Prostate gland (tissue), 2 donors: ENCODE measurements around the gene ATXN1. TPM values are rescaled to one million over a fixed set of nuclear protein-coding genes. Genes with fewer than 3 reads are reported as not detected.
"Not testable (repeated sequence)": the region's sequence is repeated elsewhere in the genome, so short reads cannot be mapped to it uniquely, and the experiment has no call there.

Source experiments
- DNase-seq: peaks from one replicate; pipeline ENCODE4 v3.0.0-alpha.2; 2019; ENCODE audit warnings: low spot score
- H3K27ac ChIP-seq, 2 donors: fragments of 200-600 bp; sonication (generic); 2 replicates each; pipeline ENCODE4 v1.5.1; 2017 to 2019
- H3K27me3 ChIP-seq: fragments of 200-600 bp; sonication (generic); replicated peaks from 2 replicates; pipeline ENCODE4 v1.5.1; 2019; ENCODE audit not compliant: insufficient read depth
- H3K36me3 ChIP-seq, 2 donors: fragments of 200-600 bp; sonication (generic); 1 replicate in 1 of 2; 2 replicates in 1 of 2; pipeline versions ENCODE4 v1.5.1 to v1.8.1; 2017 to 2019
- H3K4me1 ChIP-seq: fragments of 200-600 bp; sonication (generic); replicated peaks from 2 replicates; pipeline ENCODE4 v1.5.1; 2019
- H3K4me3 ChIP-seq, 2 donors: fragments of 200-600 bp; sonication (generic); 2 replicates each; pipeline ENCODE4 v1.5.1; 2017 to 2019
- H3K9me3 ChIP-seq: fragments of 200-600 bp; sonication (generic); 2 replicates; pipeline ENCODE4 v1.5.1; 2017
- POLR2A ChIP-seq: fragments of 450-650 bp; IDR thresholded peaks from one replicate; pipeline ENCODE4 v1.6.1; 2016; ENCODE audit warnings: antibody characterized with exemption, mild to moderate bottlenecking
- POLR2AphosphoS5 ChIP-seq: sonication (generic); formaldehyde crosslinking; IDR thresholded peaks from one replicate; pipeline ENCODE4 v1.6.1; 2017; ENCODE audit warnings: antibody characterized with exemption
- WGBS: methylation state at CpG from one replicate; pipeline ENCODE4 v1.1.5; 2018; 5-methylcytosine and 5-hydroxymethylcytosine counted together
- intact Hi-C: fragments of 100-400 bp; cut with DNase I; formaldehyde crosslinking; loops from one replicate; pipeline ENCODE4 v1.14.2; 2022
- total RNA-seq, 2 donors: library from RNA; depleted of rRNA; stranded (reverse); fragments of >200 nt; gene quantifications; one replicate each; pipeline ENCODE4 v1.1.0, GENCODE V29; 2016
- TF ChIP-seq, protein P1 (sequence below), 4 experiments: fragments of 200-600 bp in 2 of 4; fragments of 450-650 bp in 2 of 4; sonication (generic) in 2 of 4; IDR thresholded peaks; 1 replicate in 3 of 4; 2 replicates in 1 of 4; pipeline ENCODE4 v1.5.1; 2016 to 2019; ENCODE audit warnings: antibody characterized with exemption in 4 of 4, mild to moderate bottlenecking in 2 of 4, moderate library complexity in 2 of 4

Gene ATXN1
- total RNA-seq, 2 donors from 2014 or later: 28.5 to 89.0 TPM

DNA sequence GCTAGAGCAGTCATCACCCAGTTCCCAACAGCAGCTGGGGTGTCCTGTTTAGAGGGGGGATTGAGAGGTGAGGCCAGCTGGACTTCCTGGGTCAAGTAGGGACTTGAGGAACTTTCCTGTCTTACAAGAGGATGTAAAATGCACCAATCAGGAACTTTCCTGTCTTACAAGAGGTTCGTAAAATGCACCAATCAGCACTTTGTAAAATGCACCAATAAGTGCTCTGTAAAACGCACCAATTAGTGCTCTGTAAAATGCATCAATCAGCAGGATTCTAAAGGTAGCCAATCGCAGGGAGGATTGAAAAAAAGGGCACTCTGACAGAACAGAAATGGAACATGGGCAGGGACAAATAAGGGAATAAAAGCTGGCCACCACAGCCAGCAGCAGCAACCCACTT, 297.2 kb downstream of the ATXN1 start:
- Histone ChIP-seq H3K9me3 (no peaks in the 10 kb centered on the region), H3K36me3 (no peaks in the 10 kb centered on the region), H3K4me3 (no peak overlapping the region), H3K4me1 (no peaks in the 10 kb centered on the region), H3K27ac (no peak overlapping the region), H3K27me3 (no peaks in the 10 kb centered on the region)
- WGBS: 99% methylated on average over 3 of the region's 3 CpGs
- DNase-seq: no peak
- TF ChIP-seq, protein P1, sequence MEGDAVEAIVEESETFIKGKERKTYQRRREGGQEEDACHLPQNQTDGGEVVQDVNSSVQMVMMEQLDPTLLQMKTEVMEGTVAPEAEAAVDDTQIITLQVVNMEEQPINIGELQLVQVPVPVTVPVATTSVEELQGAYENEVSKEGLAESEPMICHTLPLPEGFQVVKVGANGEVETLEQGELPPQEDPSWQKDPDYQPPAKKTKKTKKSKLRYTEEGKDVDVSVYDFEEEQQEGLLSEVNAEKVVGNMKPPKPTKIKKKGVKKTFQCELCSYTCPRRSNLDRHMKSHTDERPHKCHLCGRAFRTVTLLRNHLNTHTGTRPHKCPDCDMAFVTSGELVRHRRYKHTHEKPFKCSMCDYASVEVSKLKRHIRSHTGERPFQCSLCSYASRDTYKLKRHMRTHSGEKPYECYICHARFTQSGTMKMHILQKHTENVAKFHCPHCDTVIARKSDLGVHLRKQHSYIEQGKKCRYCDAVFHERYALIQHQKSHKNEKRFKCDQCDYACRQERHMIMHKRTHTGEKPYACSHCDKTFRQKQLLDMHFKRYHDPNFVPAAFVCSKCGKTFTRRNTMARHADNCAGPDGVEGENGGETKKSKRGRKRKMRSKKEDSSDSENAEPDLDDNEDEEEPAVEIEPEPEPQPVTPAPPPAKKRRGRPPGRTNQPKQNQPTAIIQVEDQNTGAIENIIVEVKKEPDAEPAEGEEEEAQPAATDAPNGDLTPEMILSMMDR (IDR thresholded peaks at IDR 0.05): no peak
- TF ChIP-seq POLR2AphosphoS5: no peak
- TF ChIP-seq POLR2A: no peak
- intact Hi-C loops: no loop called here

DNA sequence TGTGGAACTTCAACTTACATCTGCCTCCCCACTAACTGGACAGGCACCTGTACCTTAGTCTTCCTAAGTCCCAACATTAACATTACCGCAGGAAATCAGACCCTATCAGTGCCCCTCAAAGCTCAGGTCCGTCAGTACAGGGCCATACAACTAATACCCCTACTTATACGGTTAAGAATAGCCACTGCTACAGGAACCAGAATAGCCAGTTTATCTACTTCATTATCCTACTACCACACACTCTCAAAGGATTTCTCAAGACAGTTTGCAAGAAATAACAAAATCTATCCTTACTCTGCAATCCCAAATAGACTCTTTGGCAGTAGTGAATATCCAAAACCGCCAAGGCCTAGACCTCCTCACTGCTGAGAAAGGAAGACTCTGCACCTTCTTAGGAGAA, 298.0 kb downstream of the ATXN1 start:
- H3K9me3 ChIP-seq, H3K27me3 ChIP-seq, H3K4me3 ChIP-seq, intact Hi-C loops, DNase-seq, H3K4me1 ChIP-seq, H3K36me3 ChIP-seq, H3K27ac ChIP-seq: not testable (repeated sequence)
- WGBS: 54% methylated on average over 4 of the region's 4 CpGs

DNA sequence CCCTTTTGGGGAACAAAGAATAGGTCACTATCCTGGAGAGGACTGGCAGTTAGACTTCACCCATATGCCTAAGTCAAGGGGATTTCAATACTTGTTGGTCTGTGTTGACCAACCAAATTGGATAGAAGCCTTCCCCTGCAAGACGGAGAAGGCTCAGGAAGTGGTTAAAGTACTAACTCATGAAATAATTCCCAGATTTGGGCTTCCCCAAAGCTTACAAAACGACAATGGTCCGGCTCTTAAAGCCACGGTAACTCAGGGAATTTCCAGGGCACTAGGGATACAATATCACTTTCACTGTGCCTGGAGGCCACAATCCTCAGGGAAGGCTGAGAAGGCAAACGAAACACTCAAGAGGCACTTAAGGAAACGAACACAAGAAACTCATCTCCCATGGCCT, 299.8 kb downstream of the ATXN1 start:
- Histone ChIP-seq H3K27ac (no peak overlapping the region), H3K9me3 (no peaks in the 10 kb centered on the region), H3K4me1 (no peaks in the 10 kb centered on the region), H3K27me3 (no peaks in the 10 kb centered on the region), H3K36me3 (no peaks in the 10 kb centered on the region), H3K4me3 (no peak overlapping the region)
- intact Hi-C loops: no loop called here
- TF ChIP-seq, protein P1 (IDR thresholded peaks at IDR 0.05): no peak
- TF ChIP-seq POLR2AphosphoS5 (no peak), POLR2A (no peak)
- no peak for DNase-seq
- WGBS: 69% methylated on average over 6 of the region's 6 CpGs

DNA sequence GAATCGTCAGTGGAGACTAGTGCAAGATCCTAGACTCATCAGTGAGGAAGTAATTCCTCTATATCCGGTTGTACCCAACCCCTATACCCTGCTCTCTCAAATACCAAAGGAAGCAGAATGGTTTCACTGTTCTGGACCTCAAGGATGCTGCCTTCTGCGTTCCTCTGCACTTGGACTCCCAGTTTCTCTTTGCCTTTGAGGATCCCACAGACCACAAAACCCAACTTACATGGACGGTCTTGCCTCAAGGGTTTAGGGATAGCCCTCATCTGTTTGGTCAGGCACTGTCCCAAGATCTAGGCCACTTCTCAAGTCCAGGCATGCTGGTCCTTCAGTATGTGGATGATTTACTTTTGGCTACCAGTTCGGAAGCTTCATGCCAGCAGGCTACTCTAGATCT, 301.8 kb downstream of the ATXN1 start:
- intact Hi-C loops, DNase-seq: not testable (repeated sequence)

DNA sequence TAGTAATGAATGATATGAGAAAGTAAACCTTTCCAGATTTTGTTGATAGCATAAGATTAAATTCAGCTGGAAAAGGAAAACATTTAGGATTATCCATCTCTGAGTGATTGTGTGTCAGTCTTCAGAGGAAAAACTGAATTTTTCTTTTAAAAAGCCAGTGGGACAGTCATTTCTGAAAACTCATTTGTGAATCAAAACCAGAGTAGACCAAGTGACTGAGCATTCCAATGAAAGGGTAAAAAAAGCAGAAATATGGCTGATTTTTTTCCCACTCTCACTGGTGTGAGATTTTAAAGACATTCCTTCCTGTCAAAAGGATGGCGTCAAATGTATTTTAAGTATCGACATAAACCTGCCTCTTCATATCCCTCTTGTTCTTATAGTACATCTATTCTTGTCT, 308.9 kb downstream of the ATXN1 start:
- DNase-seq: no peak
- Histone ChIP-seq H3K27me3 (no peaks in the 10 kb centered on the region), H3K27ac (no peak overlapping the region), H3K36me3 (no peaks in the 10 kb centered on the region), H3K4me3 (no peak overlapping the region), H3K9me3 (no peaks in the 10 kb centered on the region), H3K4me1 (no peaks in the 10 kb centered on the region)
- intact Hi-C loops: no loop called here
- TF ChIP-seq POLR2AphosphoS5 (no peak), POLR2A (no peak)
- TF ChIP-seq, protein P1 (IDR thresholded peaks at IDR 0.05): no peak
- WGBS: 68% methylated on average over 2 of the region's 2 CpGs

More for the DNA sequence above, 301.8 kb downstream of the ATXN1 start:
- H3K27me3 ChIP-seq, H3K9me3 ChIP-seq, H3K27ac ChIP-seq, H3K4me3 ChIP-seq, H3K4me1 ChIP-seq, H3K36me3 ChIP-seq: not testable (repeated sequence)
- 68% methylated on average over 5 of the region's 5 CpGs for WGBS

DNA sequence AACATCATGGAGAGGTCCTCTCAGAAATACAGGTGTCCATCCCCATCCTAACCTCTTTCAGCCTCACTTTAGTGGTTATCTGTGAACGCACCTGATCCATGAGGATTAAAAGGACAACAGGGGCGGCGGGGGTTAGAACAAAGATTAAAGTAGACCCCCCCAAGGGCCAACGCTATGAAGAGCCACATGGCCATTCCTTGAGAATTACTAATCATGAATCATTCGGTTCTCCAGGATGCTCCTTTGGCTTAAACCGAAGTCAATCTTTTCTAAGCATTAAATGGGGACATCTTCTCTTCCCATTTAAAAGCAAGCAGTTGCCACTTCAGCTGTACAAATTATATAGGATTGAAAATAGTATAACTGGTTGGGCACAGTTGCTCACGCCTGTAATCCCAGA, 310.4 kb downstream of the ATXN1 start:
- intact Hi-C loops: no loop called here
- no peaks in the 10 kb centered on the region for H3K4me1 ChIP-seq
- H3K27me3 ChIP-seq: no peaks in the 10 kb centered on the region
- H3K9me3 ChIP-seq: no peaks in the 10 kb centered on the region
- H3K36me3 ChIP-seq: no peaks in the 10 kb centered on the region
- DNase-seq: no peak
- H3K27ac ChIP-seq: no peak overlapping the region
- no peak overlapping the region for H3K4me3 ChIP-seq
- TF ChIP-seq POLR2A (no peak), POLR2AphosphoS5 (no peak)
- TF ChIP-seq, protein P1 (IDR thresholded peaks at IDR 0.05): no peak
- WGBS: 93% methylated on average over 7 of the region's 7 CpGs
